Body of pancreas (tissue), 4 donors: ENCODE data around the gene KCNK13.

Source experiments
- POLR2A ChIP-seq, 3 donors: fragments of 450-650 bp; IDR thresholded peaks; one replicate each; pipeline ENCODE4 v1.6.1; 2016; ENCODE audit warnings: antibody characterized with exemption in 3 of 3, mild to moderate bottlenecking in 2 of 3
- TF ChIP-seq, protein P1 (sequence below), 7 experiments: fragments of 450-650 bp in 4 of 7; fragments of 200-600 bp in 3 of 7; sonication (generic) in 3 of 7; IDR thresholded peaks; one replicate each; pipeline ENCODE4 v1.5.1; 2016 to 2019; ENCODE audit warnings: antibody characterized with exemption in 7 of 7

DNA sequence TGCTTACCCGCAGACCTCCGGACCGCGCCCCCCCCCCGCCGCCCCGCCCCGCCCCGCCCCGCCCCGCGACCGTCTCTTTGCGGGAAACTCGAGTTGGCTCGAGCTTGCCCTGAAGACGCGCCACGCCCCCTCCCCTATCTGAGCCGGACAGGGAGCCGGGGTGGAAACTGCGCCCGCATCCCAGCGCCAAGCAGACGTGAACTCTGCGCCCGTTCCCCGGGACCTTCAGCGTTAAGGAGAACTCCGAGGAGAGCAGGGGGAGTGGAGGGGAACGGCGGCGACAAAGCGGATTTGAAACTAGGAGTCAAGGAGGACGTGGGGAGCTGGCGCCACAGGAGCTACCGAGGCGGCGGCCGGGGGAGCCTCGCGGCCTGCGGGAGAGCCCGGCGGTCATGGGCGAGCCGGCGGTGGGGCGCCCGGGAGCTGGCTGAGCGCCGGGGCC lies at the start of gene KCNK13:
- TF ChIP-seq, protein P1, sequence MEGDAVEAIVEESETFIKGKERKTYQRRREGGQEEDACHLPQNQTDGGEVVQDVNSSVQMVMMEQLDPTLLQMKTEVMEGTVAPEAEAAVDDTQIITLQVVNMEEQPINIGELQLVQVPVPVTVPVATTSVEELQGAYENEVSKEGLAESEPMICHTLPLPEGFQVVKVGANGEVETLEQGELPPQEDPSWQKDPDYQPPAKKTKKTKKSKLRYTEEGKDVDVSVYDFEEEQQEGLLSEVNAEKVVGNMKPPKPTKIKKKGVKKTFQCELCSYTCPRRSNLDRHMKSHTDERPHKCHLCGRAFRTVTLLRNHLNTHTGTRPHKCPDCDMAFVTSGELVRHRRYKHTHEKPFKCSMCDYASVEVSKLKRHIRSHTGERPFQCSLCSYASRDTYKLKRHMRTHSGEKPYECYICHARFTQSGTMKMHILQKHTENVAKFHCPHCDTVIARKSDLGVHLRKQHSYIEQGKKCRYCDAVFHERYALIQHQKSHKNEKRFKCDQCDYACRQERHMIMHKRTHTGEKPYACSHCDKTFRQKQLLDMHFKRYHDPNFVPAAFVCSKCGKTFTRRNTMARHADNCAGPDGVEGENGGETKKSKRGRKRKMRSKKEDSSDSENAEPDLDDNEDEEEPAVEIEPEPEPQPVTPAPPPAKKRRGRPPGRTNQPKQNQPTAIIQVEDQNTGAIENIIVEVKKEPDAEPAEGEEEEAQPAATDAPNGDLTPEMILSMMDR (IDR thresholded peaks at IDR 0.05): no peak
- no peak for TF ChIP-seq POLR2A (IDR thresholded peaks at IDR 0.05)
